T47D (cell line): ENCODE measurements around the gene TSHZ3.
A peak's percentile ranks its signal among the peaks of the same experiment; 100 is the strongest.

Source experiments
- DNase-seq, 2 experiments: peaks; one replicate each; pipeline versions ENCODE4 v3.0.0 to v3.0.0-alpha.2; 2011 to 2012; ENCODE audit warnings: low read depth in 1 of 2, low spot score in 1 of 2
- JUND ChIP-seq: IDR thresholded peaks from 2 replicates; pipeline ENCODE4 v1.6.1; 2012; ENCODE audit warnings: low read depth
- in situ Hi-C: cut with HindIII; loops from 2 replicates; pipeline ENCODE4 v1.10.0; 2016; ENCODE audit warnings: low sequenced_read_pairs, low pct_unique_long_range_greater_than_20kb

TSHZ3 gene

DNA sequence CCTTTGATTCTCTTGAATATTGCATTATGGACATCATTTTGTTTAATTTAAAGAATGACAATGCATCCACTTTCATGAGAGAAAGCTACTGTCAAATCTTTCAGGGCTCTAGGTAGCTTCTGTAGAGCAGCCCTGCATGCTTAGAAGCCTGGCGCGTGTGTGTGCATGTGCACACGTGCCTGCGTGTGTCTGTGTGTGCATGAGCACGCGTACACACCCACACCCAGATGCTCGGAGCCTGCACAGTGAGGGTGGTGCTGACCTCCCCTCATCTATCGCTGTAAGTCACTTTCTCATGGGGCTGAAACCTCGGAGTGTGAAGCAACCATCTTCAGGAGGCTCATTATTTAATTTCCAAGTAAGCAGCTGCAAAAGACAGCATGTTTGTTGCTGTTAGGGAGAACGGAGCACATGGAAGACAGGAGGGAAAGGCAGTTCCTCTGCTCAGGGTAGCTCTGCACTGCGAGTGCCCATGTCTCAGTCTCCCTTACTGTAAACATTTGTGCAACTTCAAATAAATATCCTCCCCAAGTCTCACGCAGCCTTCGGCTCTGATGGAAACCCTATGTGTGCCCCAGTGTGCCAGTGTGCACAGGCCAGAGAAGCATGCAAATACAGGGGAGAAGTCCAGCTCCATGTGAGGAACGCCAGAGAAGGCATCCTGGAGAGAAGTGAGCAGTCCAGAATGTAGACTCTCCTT, 22.8 kb downstream of the TSHZ3 start:
- TF ChIP-seq JUND, result no peak
- DNase-seq, result no peak
- in situ Hi-C loops, result no loop called here

DNA sequence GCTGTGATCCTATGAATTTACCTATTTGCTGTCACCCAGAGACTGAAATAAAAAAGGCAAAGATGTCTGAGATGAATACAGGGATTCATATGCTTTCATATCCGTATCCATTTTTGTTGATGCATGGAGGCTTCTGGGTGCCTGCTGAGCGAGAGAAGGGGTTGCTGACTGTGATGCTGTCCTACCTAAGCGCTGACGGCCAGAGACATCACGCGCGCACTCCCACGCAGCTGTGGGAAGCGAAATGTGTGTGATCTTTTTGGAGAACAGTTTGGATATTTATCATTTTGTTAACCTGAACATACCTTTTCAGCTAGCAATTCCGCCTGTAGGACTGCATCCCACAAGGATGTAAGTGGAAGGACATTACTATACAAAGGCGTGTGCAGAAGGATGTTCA, 23.9 kb downstream of the TSHZ3 start:
- in situ Hi-C loops, result no loop called here
- DNase-seq, result no peak
- no peak for TF ChIP-seq JUND

DNA sequence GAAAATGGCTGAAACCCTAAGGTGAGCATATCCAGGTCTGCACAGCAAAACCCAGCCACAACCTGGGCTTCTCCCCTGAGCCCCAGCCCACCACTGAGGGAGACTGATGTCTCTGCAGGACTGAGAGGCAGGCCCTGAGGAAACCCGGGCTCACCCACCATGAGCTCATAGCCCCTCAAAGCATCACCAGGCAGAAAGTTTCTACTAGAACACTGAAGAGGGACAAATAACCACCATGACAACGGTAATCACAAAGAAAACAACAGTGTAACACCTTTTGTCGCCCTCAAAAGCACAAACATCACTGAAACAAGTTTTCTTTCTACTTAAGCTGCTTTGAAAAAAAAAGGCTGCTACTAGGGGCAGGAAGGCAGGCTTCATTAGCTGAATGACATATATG, 29.8 kb downstream of the TSHZ3 start:
- in situ Hi-C loops, result no loop called here
- DNase-seq, result no peak

DNA sequence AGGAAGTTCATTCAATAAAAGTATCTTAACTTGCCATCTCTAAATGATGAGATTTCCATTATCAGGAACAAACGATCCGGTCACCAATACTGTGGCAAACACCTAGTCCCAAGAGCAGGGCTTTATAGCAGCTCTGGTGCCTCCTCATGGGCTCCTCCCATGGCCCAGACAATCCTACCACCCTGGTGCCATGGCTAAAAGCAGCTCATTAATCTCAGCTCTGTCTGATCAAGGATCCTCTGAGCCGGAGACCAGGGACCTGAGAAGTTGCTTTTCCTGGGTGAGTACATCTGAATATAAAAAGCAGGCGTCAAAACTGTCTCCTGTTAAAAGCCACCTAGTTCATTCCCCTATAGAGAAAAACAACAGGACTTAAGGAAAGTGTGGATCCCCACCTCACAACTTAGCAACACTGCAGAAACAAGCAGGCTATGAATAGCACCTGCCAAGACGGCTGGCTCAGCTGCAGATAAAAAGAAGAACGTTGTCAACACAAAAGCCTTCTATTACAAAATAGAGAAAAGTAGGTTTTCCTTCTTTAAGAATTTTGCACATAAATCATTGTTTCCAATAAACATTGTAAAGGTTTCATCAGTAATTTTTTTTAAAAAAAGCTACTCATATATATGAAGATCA, 30.3 kb downstream of the TSHZ3 start:
- no peak for DNase-seq
- TF ChIP-seq JUND, result no peak
- in situ Hi-C loops, result no loop called here

More for the DNA sequence above, 29.8 kb downstream of the TSHZ3 start:
- no peak for TF ChIP-seq JUND

DNA sequence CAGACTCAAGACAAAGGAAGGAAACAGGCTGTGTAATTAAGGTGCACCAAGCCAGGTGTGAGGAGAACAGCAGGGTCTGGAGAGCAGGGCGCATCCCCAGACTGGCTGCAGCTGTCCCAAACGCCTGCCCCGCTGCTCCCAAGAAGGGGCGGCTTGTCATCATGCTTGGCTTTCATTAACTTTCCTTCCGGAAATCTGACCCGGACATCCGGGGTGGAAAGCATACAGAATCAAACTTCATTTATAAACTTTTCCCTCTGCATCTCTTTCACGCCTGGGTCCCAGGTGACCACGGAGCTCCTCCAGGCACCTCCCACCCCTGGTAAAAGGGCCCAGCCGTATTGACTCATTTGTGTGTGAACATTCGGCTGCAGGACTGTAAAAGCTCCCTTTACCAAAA, 31.7 kb downstream of the TSHZ3 start:
- no peak for TF ChIP-seq JUND
- in situ Hi-C loops, result no loop called here
- DNase-seq, result no peak

DNA sequence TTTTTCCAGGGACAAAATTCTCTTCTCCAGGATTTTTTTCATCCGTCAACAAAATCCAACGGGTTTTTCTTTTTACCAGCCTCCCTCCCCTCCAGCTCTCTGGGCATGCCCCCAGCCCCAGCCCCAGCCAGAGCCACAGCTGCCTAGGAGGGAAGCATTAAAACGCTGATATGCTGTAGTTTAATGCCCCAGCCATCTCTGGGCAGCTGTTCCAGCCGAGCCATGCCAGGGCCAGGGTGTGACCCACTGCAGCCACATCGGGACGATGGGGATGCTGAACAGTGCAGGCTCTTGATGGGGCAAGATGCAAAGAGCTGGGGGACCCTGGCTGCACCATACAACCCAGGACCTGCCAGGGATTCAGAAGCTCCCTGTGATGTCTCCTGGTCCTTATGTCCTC, 32.1 kb downstream of the TSHZ3 start:
- in situ Hi-C loops, result no loop called here
- TF ChIP-seq JUND, result no peak
- DNase-seq, result no peak

DNA sequence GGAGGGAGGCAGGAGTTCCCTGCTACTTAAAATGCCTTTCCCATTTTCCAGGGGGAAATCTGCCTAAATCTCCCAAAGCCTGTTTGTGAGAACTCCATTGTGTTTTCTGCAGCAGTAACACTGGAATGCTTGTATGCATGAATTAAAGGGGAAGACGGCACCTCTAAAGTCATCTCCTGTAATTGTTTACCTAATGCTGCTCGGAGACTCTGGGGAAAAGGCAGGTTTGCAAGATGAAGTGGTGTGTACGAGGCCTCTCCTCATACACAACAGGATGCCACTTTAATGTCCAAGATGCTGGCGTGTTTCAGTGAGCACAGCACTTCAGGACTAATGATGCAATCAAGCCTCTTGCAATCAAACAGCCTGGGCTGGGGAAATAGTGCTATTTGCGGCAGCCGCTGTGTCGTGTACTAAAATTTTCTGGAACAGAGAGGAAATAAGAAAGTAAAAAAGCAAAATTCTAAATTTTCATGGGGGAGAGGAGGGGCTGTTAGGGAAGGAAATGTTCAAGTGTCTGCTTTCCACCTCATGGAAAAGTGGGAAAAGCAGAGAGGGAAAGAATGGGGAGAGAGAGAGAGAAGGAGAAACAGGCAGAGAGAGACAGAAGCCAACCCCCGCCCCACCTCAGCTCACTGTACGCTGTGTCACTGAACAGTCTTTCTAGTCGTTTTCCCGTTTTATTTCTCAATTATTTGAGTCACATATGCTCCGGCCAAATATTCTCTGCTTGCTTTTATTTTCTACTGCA, 32.9 kb downstream of the TSHZ3 start:
- TF ChIP-seq JUND, result no peak
- no peak for DNase-seq
- in situ Hi-C loops, result no loop called here

DNA sequence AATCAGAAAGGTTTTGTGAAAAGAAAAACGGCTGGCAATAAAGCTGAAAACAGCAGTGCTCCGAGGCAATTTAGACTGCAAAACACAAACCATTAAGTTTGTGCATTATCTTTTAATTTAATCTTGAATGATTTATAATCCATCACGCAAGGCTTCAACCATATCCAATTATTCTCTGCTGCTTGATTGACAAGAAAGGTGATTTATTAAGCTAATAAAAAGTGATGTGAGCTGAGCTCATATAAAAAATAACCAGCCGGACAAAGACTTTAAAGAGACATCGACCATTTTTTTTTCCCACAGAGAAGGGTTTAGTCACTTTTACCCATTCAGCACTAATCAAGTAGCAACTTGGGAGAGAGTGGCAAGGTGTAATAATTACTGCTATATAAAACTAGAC, 33.6 kb downstream of the TSHZ3 start:
- no peak for DNase-seq
- TF ChIP-seq JUND, result no peak
- in situ Hi-C loops, result no loop called here

DNA sequence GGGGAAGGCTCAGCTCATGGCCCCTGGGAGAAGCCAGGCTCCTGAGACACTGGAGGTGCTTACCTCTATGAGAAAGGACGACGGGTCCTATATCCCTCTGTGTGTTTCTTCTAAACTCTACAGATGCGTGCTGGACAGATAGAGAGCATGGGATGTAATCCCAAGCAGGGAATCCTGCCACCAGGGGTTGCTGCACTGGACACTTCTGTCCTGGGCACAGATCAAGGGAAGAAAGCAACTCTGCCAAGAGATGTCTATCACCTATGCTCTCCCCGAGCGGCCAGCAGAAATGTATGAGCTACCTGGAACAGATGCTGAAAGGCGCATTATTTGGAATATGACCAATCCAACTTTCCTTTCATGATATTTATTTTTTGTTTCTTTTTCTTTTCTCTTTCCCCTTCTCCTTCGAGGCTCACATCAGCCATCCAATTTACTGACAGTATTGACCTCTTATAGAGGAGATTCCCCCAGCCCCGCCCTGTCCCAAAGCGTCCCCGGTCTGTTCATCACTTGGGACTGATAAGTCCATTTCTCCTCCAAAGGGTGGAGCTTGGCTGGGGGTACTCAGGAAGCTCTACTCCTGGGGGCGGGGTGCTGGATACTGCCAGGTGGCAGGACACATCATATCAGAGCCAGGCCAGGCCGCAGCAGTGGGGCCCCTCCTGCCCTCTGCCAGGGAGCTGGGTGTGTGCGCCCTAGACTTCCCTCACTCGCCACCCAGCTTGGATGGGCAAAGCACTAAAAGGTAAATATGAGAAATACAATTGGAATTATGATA, 34.2 kb downstream of the TSHZ3 start:
- peak in 1 of 2 experiments; percentile 13 for DNase-seq
- in situ Hi-C loops, result no loop called here
- TF ChIP-seq JUND, result no peak

DNA sequence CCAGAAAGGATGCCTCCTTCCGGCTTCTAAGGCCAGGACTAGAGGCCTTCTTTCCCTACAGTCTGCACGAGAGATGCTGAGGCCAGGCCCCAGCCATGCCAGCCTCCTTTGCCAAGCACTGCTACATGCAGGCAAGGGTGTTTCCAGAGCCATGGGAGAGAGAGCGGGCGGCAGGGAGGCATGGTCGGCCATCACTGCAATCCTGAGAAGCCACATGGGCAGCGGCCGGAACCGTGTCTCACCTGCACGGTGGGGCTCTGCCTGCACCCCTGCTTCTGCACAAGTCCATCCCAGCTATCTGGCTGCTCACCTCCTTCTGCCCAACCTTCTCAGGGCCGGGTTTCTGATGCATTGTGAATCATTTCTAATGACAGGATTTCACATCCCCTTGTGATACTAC, 35.1 kb downstream of the TSHZ3 start:
- in situ Hi-C loops, result no loop called here
- TF ChIP-seq JUND, result no peak
- DNase-seq, result no peak

DNA sequence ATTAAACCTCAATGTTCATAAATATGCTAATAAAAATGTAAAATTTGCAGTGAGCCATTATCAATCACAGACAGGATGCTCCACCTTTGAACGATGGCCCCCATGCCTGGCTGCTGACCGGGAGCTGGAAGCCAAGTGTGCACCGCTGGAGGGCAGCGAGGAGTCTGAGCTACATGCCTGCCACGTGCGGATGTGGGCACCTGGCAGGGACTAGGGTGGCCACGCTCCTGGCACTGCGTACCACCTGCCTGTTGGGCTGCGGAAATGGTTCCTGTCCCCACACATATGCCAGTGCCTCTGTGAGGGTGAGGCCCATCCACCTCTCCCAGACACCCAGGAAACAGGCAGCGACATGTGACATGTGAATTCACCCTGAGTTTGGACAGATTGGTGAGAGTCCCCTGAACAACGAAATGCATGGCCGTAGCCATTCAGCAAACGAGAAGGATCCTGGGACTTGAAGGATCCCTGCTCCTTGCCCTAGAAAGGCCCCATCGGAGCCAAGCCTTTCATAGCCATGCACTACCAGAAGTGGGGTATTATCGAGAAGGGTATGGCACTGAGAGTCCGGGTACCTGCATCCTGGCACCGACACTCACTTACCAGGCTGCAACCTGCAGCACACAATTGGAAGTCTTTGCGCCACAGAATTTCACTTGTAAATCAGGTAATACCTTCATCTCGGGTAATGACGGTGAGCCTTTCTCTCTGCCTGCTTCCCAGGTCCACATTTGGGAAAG, 35.8 kb downstream of the TSHZ3 start:
- no peak for TF ChIP-seq JUND
- no peak for DNase-seq
- in situ Hi-C loops, result no loop called here

DNA sequence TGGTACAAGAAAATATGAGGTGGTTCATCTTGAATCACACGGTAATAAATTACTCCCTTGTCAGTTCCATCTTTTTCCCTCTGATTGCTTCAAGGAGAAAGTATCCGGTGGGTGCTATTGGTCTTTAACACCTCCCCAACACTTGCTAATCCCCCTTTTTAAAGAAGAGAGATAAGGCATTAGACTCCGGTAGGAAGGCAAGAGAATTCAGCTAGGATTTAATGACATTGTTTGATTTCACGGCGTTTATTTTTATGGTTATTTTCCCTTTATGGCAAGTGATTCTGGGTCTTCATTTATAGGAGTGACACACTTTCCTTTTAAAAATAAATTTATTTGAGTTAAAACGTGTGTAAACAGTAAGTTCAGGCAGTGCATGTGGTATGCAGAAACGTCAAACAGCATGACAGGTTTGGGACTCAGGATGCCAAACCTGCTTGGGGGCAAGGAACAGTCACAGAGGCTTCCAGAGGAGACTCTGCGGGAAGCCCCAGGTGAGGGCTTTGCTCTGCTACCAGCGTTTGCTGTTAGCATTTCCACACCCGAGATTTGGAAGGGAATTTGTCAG, 36.5 kb downstream of the TSHZ3 start:
- no peak for TF ChIP-seq JUND
- no peak for DNase-seq
- in situ Hi-C loops, result no loop called here
